HG02870 (cell line): Measurements from ENCODE around the gene MRRF.
"Not testable (repeated sequence)": the region's sequence is repeated elsewhere in the genome, so short reads cannot be mapped to it uniquely, and the experiment has no call there.

Experiments
- ATAC-seq: cut with Tn5 transposase; IDR thresholded peaks from one replicate; pipeline ENCODE4 v1.9.1; 2021; ENCODE audit warnings: mild to moderate bottlenecking, moderate library complexity; ENCODE audit not compliant: unreplicated experiment

Gene MRRF

GRCh38 chr9:122330466-122330865 lies 65.8 kb downstream of the MRRF start:
- ATAC-seq: not testable (repeated sequence)

- no peak for ATAC-seq
Measured at GRCh38 chr9:122331523-122331927, 66.8 kb downstream of the MRRF start.

- no peak for ATAC-seq
Measured at GRCh38 chr9:122332083-122332482, 67.4 kb downstream of the MRRF start.

GRCh38 chr9:122332644-122333043 lies 68.0 kb downstream of the MRRF start:
- no peak for ATAC-seq

GRCh38 chr9:122333169-122333808 lies 68.6 kb downstream of the MRRF start:
- ATAC-seq: no peak

GRCh38 chr9:122334916-122335315 lies 70.2 kb downstream of the MRRF start:
- ATAC-seq: no peak

GRCh38 chr9:122336189-122336588 lies 71.5 kb downstream of the MRRF start:
- no peak for ATAC-seq

- no peak for ATAC-seq
Measured at GRCh38 chr9:122336866-122337555, 72.3 kb downstream of the MRRF start.

GRCh38 chr9:122337556-122337929 lies 72.9 kb downstream of the MRRF start:
- ATAC-seq: no peak

- no peak for ATAC-seq
Measured at GRCh38 chr9:122338536-122338935, 73.9 kb downstream of the MRRF start.

- no peak for ATAC-seq
Measured at GRCh38 chr9:122338994-122339393, 74.3 kb downstream of the MRRF start.

GRCh38 chr9:122339579-122339978 lies 74.9 kb downstream of the MRRF start:
- ATAC-seq: no peak

- no peak for ATAC-seq
Measured at GRCh38 chr9:122340161-122340560, 75.5 kb downstream of the MRRF start.

- no peak for ATAC-seq
Measured at GRCh38 chr9:122342323-122343050, 77.8 kb downstream of the MRRF start.

- no peak for ATAC-seq
Measured at GRCh38 chr9:122346478-122347347, 82.0 kb downstream of the MRRF start.

- no peak for ATAC-seq
Measured at GRCh38 chr9:122347348-122348287, 82.9 kb downstream of the MRRF start.

GRCh38 chr9:122348288-122348777 lies 83.7 kb downstream of the MRRF start:
- ATAC-seq: no peak

- ATAC-seq: no peak
Measured at GRCh38 chr9:122348791-122349190, 84.1 kb downstream of the MRRF start.

- no peak for ATAC-seq
Measured at GRCh38 chr9:122349201-122349600, 84.5 kb downstream of the MRRF start.
